Muscle layer of colon (tissue), 2 donors: Measurements from ENCODE around the gene LAMB3.
A peak's percentile ranks its signal among the peaks of the same experiment; 100 is the strongest.

Source experiments
- H3K27ac ChIP-seq: one replicate; pipeline ENCODE4 v1.7.0; 2013; ENCODE audit warnings: low read depth, mild to moderate bottlenecking, low read length, moderate library complexity
- H3K27me3 ChIP-seq, 2 donors: one replicate each; pipeline ENCODE4 v1.7.0; 2013; ENCODE audit warnings: low read length in 2 of 2, mild to moderate bottlenecking in 2 of 2; ENCODE audit not compliant: insufficient read depth in 2 of 2, control insufficient read depth in 1 of 2
- H3K36me3 ChIP-seq: one replicate; pipeline ENCODE4 v1.7.0; 2013; ENCODE audit warnings: mild to moderate bottlenecking, low read length; ENCODE audit not compliant: insufficient read depth
- H3K4me1 ChIP-seq: one replicate; pipeline ENCODE4 v1.7.0; 2013; ENCODE audit warnings: mild to moderate bottlenecking, low read length; ENCODE audit not compliant: insufficient read depth
- H3K4me3 ChIP-seq, 2 donors: one replicate each; pipeline ENCODE4 v1.7.0; 2013; ENCODE audit warnings: low read length in 2 of 2, low read depth in 1 of 2, mild to moderate bottlenecking in 1 of 2, moderate library complexity in 1 of 2
- H3K9ac ChIP-seq: one replicate; pipeline ENCODE4 v1.7.0; 2013; ENCODE audit warnings: low read length
- H3K9me3 ChIP-seq: one replicate; pipeline ENCODE4 v1.7.0; 2013; ENCODE audit warnings: mild to moderate bottlenecking, low read length
- donor health status: abdominal sarcoma.
- donor health status: Adenocarcinoma of cecum.

The LAMB3 gene

DNA sequence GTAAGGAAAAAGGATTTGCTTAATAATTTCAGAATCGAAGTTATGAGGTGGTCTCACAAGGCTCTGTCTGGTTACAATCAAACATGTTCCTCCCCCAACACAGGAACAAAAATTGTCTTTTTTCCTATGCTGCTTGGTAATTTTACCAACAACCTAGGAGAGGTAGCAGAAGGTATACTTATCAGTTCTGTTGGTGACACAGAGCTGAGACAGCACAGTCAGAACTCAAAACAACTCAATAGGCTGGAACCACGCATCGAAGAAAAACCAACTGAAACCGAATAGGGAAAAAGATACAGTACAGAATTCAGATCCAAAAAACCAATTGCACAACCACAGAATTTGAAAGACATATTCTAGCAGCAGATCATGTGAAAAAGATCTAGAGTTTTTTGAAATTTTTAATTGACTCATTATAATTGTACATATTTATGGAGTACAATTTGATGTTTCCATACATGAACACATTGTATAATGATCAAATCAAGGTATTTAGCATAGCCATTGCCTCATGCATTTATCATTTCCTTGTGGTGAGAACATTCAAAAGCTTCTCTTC, 26.8 kb upstream of the LAMB3 start:
- H3K4me3 ChIP-seq, result no peak overlapping the region
- H3K9ac ChIP-seq, result no peak overlapping the region
- no peaks in the 10 kb centered on the region for H3K9me3 ChIP-seq
- no peaks in the 10 kb centered on the region for H3K27me3 ChIP-seq
- H3K27ac ChIP-seq, result no peak overlapping the region
- H3K4me1 ChIP-seq, result peaks cover 18% of the 10 kb centered on the region
- no peaks in the 10 kb centered on the region for H3K36me3 ChIP-seq

DNA sequence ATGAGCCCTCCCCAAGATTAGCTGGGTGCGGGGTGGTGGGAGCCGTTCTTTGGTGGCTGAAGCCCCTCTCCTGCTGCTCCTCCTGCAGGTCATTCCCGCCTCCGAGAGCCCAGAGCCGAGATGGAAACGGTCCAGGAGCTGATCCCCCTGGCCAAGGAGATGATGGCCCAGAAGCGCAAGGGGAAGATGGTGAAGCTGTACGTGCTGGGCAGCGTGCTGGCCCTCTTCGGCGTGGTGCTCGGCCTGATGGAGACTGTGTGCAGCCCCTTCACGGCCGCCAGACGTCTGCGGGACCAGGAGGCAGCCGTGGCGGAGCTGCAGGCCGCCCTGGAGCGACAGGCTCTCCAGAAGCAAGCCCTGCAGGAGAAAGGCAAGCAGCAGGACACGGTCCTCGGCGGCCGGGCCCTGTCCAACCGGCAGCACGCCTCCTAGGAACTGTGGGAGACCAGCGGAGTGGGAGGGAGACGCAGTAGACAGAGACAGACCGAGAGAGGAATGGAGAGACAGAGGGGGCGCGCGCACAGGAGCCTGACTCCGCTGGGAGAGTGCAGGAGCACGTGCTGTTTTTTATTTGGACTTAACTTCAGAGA, 23.4 kb upstream of the LAMB3 start:
- Histone ChIP-seq H3K27me3 (no peaks in the 10 kb centered on the region), H3K27ac (peak overlapping the region; percentile 70), H3K4me3 (peak overlapping the region; percentile 11 to 81), H3K9ac (no peak overlapping the region), H3K9me3 (no peaks in the 10 kb centered on the region), H3K36me3 (no peaks in the 10 kb centered on the region), H3K4me1 (peaks cover 18% of the 10 kb centered on the region)

DNA sequence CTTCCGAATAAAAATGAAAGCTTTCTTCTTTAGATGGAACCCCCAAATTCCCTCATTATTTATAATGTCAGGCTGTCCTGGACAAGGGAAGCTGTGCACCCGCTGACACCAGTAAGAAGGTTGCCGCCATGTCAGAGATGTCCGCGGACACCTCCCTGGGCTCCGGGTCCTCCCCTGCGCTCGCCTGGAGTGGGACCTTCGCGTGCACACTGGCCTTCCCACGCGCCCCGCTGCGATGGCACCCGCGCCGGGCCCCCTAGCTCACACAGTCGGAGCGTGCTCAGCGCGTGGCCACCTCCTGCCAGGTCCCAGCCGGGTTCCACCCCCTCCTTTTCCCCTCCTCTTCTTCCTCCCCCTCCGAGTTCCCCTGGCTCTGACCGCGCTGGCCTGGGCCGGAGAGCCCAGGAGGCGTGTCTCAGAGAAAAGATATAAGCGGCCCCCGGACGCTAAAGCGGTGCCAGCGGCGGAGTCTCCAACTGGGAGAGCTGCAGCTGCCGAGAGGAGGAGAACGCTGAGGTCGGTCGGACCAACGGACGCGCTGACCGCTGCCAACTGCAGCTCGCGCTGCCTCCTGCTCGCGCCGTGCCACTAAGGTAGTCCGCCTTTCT, 22.8 kb upstream of the LAMB3 start, which contains the start of gene G0S2:
Gene G0S2, plus strand, starts transcription at position 456 of the 608 bp plus-strand sequence. CDS start 273 bp downstream, outside the sequence.
- H3K27me3 ChIP-seq, result no peaks in the 10 kb centered on the region

DNA sequence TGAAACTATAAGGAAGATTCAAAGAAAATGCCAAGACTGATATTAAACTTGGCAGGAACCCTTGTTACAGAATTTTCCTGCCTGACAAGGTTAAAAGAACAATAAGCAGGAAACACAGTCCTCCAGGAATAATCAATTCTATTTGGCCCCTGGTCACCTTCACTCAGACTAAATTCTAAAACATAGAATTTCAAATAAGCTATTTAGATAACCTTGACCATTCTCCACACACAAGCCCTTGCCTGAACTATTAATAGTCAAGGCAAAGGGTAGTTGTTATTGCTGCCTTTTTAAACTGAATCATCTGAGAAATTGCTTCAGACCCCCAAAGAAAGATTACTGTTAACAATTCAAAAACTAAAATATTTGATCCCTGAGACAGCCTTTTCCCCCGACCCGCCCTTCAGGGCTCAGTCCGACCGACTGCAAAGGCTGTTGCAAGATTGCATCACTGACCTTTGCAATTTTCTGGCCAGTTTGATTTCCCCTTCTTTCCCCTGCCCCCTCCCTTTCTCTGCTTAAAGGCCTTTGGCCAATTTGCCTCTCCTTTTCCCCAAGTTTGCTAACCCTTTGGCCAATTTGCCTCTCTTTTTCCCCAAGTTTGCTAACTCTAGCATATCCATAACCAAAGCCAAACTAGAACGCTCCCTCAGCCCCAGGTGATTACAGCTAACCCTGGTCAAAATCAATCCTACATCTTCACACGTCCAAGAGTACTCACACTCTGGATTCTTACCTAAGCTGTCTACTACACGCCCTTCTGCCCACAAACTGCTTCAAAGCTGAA, 21.6 kb upstream of the LAMB3 start:
- Histone ChIP-seq H3K4me1 (peaks cover 18% of the 10 kb centered on the region), H3K27ac (no peak overlapping the region), H3K27me3 (no peaks in the 10 kb centered on the region), H3K9me3 (no peaks in the 10 kb centered on the region), H3K9ac (no peak overlapping the region), H3K36me3 (no peaks in the 10 kb centered on the region), H3K4me3 (no peak overlapping the region)

More for the DNA sequence above, 22.8 kb upstream of the LAMB3 start, which contains the start of gene G0S2:
- no peaks in the 10 kb centered on the region for H3K36me3 ChIP-seq
- peak within 1 kb of the TSS; percentile 11 to 81 for H3K4me3 ChIP-seq
- H3K9me3 ChIP-seq, result no peaks in the 10 kb centered on the region
- peaks cover 18% of the 10 kb centered on the region for H3K4me1 ChIP-seq
- H3K27ac ChIP-seq, result peak within 1 kb of the TSS; percentile 70
- no peak within 1 kb of the TSS for H3K9ac ChIP-seq

DNA sequence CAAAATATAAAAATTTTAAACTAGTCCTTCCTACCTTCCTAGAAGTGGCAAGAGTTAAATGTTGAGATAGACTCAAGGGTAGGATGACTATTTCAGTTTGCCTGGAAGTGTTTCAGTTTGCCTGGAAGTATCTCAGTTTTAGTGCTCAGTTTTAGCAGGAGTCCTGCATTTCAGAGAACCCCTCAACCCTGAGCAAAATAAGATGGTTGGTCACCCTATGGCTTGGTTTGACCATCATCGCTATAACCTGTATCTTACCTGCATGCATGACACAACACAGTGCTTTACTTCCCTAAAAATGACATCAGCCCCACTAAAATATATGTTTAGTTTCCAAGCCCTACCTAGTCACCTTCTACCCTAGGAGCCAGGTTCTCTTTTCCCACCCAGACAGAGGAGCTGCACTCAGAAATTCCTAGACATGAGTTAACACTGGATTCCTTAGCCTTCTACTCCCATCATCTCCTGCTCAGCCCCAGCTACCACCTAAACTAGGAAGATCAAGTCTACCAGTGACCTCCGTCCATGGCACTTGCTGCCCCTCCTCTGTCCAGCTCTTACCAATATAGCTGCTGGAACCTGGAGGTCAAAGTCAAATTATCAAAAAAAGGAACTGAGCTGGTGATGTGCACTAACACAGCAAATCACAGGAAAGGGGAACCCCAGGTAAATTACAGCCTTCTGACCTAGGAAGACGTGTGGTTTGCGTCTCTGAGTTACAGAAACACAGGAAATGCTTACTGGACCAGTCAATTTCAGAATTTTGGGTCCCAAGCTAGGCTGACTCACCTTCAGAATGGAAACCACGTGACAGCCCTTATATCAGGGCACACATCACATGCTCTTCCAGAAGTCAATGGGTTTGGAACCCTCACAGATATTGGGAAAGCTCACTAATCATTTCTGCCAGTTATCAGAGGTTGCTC, 20.7 kb upstream of the LAMB3 start:
- Histone ChIP-seq H3K36me3 (no peaks in the 10 kb centered on the region), H3K9ac (no peak overlapping the region), H3K4me1 (peaks cover 18% of the 10 kb centered on the region), H3K27me3 (no peaks in the 10 kb centered on the region), H3K27ac (no peak overlapping the region), H3K4me3 (no peak overlapping the region), H3K9me3 (no peaks in the 10 kb centered on the region)

DNA sequence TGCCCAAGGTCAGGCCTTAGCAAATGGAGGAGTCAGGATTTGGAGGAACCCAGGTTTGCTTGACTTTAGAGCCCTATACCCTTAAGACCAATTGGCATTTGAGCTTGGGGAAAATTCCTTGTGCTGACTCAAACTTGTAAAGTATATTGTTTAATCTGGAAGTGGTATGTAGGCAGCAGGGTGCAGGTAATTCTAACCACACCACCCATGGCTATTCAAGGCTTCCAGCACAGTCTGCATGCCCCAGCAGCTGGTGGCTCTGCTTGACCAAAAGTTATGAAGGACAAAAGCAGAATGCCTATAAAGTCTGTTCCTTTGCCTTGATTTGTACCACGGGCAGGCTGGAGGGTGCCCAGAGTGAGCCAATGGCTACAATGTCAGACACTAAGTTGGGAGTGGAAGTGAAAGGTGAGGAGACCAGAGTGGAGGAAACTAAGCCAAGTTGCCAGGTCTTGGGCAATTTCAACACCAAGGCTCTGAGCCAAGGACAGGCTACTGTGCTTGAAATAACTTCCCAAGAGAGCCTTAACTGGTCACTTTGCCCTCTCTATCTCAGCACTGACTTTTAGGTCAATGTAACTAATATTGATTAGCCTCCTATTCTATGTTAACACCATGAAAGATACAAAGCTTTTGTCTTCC, 18.3 kb upstream of the LAMB3 start:
- H3K27ac ChIP-seq, result no peak overlapping the region
- no peaks in the 10 kb centered on the region for H3K27me3 ChIP-seq
- H3K9me3 ChIP-seq, result no peaks in the 10 kb centered on the region
- no peak overlapping the region for H3K4me3 ChIP-seq
- no peaks in the 10 kb centered on the region for H3K36me3 ChIP-seq
- H3K9ac ChIP-seq, result no peak overlapping the region
- H3K4me1 ChIP-seq, result peaks cover 8% of the 10 kb centered on the region

DNA sequence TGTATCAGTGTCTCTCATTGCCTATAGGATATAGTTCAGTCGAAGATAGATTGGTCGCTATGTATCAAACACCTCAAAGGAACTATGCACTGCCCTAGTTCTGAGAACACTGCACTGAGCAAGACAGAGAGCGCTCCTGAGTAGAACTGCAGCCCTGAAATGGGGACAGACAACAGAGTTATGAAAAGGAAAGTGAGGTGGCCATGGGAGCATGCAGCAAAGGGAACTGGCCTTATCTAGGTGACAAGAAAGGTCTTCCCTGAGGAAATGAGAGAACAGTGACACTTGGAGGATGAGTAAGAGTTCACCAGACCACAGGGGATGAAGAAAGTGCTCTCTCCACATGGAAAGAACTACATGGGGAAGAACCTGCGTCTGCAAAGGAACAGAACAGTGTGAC, 15.5 kb upstream of the LAMB3 start:
- H3K27ac ChIP-seq, result no peak overlapping the region
- no peak overlapping the region for H3K9ac ChIP-seq
- H3K4me1 ChIP-seq, result no peaks in the 10 kb centered on the region

DNA sequence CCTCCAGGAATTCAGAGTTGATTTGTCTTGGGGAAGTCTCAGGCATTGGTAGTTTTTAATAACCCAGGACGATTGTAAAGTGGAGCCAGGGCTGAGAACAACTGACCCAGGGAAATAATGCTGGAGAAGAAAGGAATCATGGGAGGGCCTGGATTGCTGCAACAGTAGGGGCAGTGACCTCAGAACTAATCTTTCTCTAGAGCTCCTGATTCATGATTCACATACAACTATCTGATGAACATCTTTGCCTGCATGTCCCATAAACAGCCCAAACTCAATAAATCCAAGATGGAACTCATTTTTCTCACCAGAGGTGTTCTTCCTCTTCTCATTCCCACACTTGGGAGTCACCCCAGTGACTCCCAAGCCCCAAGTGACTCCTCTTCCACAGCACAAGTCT, 14.9 kb upstream of the LAMB3 start:
- H3K27me3 ChIP-seq, result no peaks in the 10 kb centered on the region
- H3K27ac ChIP-seq, result no peak overlapping the region
- no peaks in the 10 kb centered on the region for H3K36me3 ChIP-seq
- no peaks in the 10 kb centered on the region for H3K9me3 ChIP-seq
- H3K4me3 ChIP-seq, result no peak overlapping the region
- H3K9ac ChIP-seq, result no peak overlapping the region
- no peaks in the 10 kb centered on the region for H3K4me1 ChIP-seq

More for the DNA sequence above, 15.5 kb upstream of the LAMB3 start:
- Histone ChIP-seq H3K9me3 (no peaks in the 10 kb centered on the region), H3K36me3 (no peaks in the 10 kb centered on the region), H3K4me3 (no peak overlapping the region), H3K27me3 (no peaks in the 10 kb centered on the region)

- H3K9ac ChIP-seq, result no peak overlapping the region
Observed at GRCh38 chr1:209662879-209663327, 10.7 kb upstream of the LAMB3 start.

DNA sequence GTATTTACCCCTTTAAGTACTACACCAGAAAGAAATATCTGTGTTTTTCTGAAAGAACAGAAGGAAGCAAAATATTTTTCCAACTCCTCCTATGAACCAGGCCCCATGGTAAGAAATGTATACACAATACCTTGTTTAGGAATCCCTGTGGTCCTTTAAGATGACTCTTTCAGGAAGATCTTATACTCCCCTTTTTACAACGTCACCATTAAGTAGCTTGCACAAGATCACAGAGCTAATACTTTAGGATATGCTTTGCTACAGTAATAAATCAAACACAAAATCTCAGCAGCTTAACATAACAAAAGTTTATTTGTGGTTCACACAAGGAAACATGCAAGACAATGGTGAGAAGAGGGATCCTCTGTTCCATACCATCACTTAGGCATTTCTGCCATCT, 8.8 kb upstream of the LAMB3 start:
- Histone ChIP-seq H3K27ac (no peak overlapping the region), H3K36me3 (no peaks in the 10 kb centered on the region), H3K4me1 (no peaks in the 10 kb centered on the region), H3K27me3 (no peaks in the 10 kb centered on the region), H3K9me3 (no peaks in the 10 kb centered on the region), H3K4me3 (no peak overlapping the region), H3K9ac (no peak overlapping the region)

More at GRCh38 chr1:209662879-209663327, 10.7 kb upstream of the LAMB3 start:
- no peaks in the 10 kb centered on the region for H3K4me1 ChIP-seq
- no peaks in the 10 kb centered on the region for H3K27me3 ChIP-seq
- H3K4me3 ChIP-seq, result no peak overlapping the region
- H3K9me3 ChIP-seq, result no peaks in the 10 kb centered on the region
- no peak overlapping the region for H3K27ac ChIP-seq
- H3K36me3 ChIP-seq, result no peaks in the 10 kb centered on the region
